ENCODE data around the gene KCTD13.
"Not testable (repeated sequence)": the region's sequence is repeated elsewhere in the genome, so short reads cannot be mapped to it uniquely, and the experiment has no call there.

Gene KCTD13

DNA sequence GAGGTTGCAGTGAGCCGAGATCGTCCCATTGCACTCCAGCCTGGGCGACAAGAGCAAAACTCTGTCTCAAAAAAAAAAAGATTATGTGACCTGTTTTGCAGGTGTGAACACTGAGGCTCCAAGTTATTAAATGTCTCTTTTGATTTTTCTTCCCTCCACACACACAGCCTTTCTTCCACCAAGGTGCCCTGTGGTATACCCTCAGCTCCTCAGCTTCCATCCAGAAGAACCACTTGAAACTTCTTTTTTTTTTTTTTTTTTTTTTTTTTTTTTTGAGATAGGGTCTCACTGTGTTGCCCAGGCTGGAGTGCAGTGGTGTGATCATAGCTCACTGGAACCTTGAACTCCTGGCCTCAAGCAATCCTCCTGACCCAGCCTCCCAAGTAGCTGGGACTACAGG lies 36.7 kb downstream of the KCTD13 start:
- H3K9me3 ChIP-seq (ENCODE audit: control insufficient read depth, insufficient read depth, low read depth, low read length); H3K4me1 ChIP-seq (ENCODE audit: control insufficient read depth, insufficient read depth, low read length); CTCF ChIA-PET; POLR2A ChIA-PET; H3K27ac ChIP-seq (ENCODE audit: extremely low read depth, low read depth, low read length); H3K4me3 ChIP-seq (ENCODE audit: low read depth, low read length); H3K36me3 ChIP-seq (ENCODE audit: control insufficient read depth in 2 of 2, insufficient read depth in 1 of 2, low read length in 2 of 2): not testable (repeated sequence)
- peak; percentile 64; the same call in 1 of the 2 replicates for TF ChIP-seq ZNF362 (tag by site-specific recombination; IDR thresholded peaks at IDR 0.05)

GRCh38 chr16:29883987-29884386 lies 42.0 kb downstream of the KCTD13 start:
- no peak for TF ChIP-seq ZNF148 (tag by site-specific recombination; IDR thresholded peaks at IDR 0.05; ENCODE audit: borderline replicate concordance)
- no peak for TF ChIP-seq ZNF785 (tag by site-specific recombination; IDR thresholded peaks at IDR 0.05)
- no peak for TF ChIP-seq ZNF184 (tag by site-specific recombination; IDR thresholded peaks at IDR 0.05)
- TF ChIP-seq TRIM28 (IDR thresholded peaks at IDR 0.05; ENCODE audit: borderline replicate concordance, low read length) = no peak
- no peak for TF ChIP-seq ZNF132 (tag by site-specific recombination; IDR thresholded peaks at IDR 0.05; ENCODE audit: borderline replicate concordance)
- TF ChIP-seq ZNF837 (tag by site-specific recombination; IDR thresholded peaks at IDR 0.05) = no peak
- TF ChIP-seq ZNF324 (tag by site-specific recombination; IDR thresholded peaks at IDR 0.05) = no peak
- TF ChIP-seq BCL6B (tag by site-specific recombination; IDR thresholded peaks at IDR 0.05) = no peak
- TF ChIP-seq ZNF202 (tag by site-specific recombination; IDR thresholded peaks at IDR 0.05; ENCODE audit: borderline replicate concordance) = no peak
- no peak for TF ChIP-seq ZNF529 (tag by site-specific recombination; IDR thresholded peaks at IDR 0.05; ENCODE audit: insufficient replicate concordance)
- Histone ChIP-seq H3K4me3 (ENCODE audit: low read depth, low read length) (no peak overlapping the region), H3K4me1 (ENCODE audit: control insufficient read depth, insufficient read depth, low read length) (no peaks in the 10 kb centered on the region), H3K36me3 (ENCODE audit: control insufficient read depth in 2 of 2, insufficient read depth in 1 of 2, low read length in 2 of 2) (peaks cover 0 to 4% of the 10 kb centered on the region in 2 experiments; a peak in 1 of 3 replicates), H3K27ac (ENCODE audit: extremely low read depth, low read depth, low read length) (no peak overlapping the region), H3K9me3 (ENCODE audit: control insufficient read depth, insufficient read depth, low read depth, low read length) (no peaks in the 10 kb centered on the region)
- ChIA-PET CTCF (interaction anchor here (0.9 to 1.1 kb wide), 3 partner anchors 35 to 148 kb away, joined by 3 to 4 read pairs (median 3); no protein-coding TSS in a partner anchor), POLR2A (interaction anchor here (0.5 to 1.2 kb wide), 2 partner anchors 59 to 115 kb away, joined by 3 to 5 read pairs; no protein-coding TSS in a partner anchor)

- H3K36me3 ChIP-seq (ENCODE audit: control insufficient read depth in 2 of 2, insufficient read depth in 1 of 2, low read length in 2 of 2) = peaks cover 0 to 4% of the 10 kb centered on the region in 2 experiments; a peak in 1 of 3 replicates
- no peaks in the 10 kb centered on the region for H3K4me1 ChIP-seq (ENCODE audit: control insufficient read depth, insufficient read depth, low read length)
- CTCF ChIA-PET = interaction anchor here (0.7 to 1.6 kb wide), 2 partner anchors 33 to 62 kb away, joined by 3 to 10 read pairs; no protein-coding TSS in a partner anchor
- no peak overlapping the region for H3K27ac ChIP-seq (ENCODE audit: extremely low read depth, low read depth, low read length)
- H3K4me3 ChIP-seq (ENCODE audit: low read depth, low read length) = no peak overlapping the region
- POLR2A ChIA-PET = interaction anchor here (0.7 kb wide), 1 partner anchor 454 kb away, joined by 6 read pairs; no protein-coding TSS in a partner anchor
- no peaks in the 10 kb centered on the region for H3K9me3 ChIP-seq (ENCODE audit: control insufficient read depth, insufficient read depth, low read depth, low read length)
- TF ChIP-seq ZNF624 (tag by site-specific recombination; IDR thresholded peaks at IDR 0.05) (no peak), ZBTB26 (tag by site-specific recombination; optimal IDR thresholded peaks at IDR 0.05) (no peak), ZNF776 (tag by site-specific recombination; IDR thresholded peaks at IDR 0.05; ENCODE audit: borderline replicate concordance) (no peak), ZFP41 (tag by site-specific recombination; IDR thresholded peaks at IDR 0.05; ENCODE audit: borderline replicate concordance) (no peak), ZNF266 (tag by site-specific recombination; IDR thresholded peaks at IDR 0.05; ENCODE audit: low read depth) (no peak), ZNF223 (tag by site-specific recombination; IDR thresholded peaks at IDR 0.05) (no peak), PRDM10 (tag by site-specific recombination; IDR thresholded peaks at IDR 0.05) (no peak), ZBTB8A (tag by site-specific recombination; IDR thresholded peaks at IDR 0.05) (no peak), SP3 (tag by site-specific recombination; IDR thresholded peaks at IDR 0.05) (no peak)
These were observed 45.0 kb downstream of the KCTD13 start for GRCh38 chr16:29881050-29881449.
